Activated CD8-positive, alpha-beta memory T cell treated with anti-CD3 and anti-CD28 coated beads, Interleukin-2, amount 50 U/mL, for 1 hour (primary cell): ENCODE measurements around the gene EIF2S3B.
"Not testable (repeated sequence)": the region's sequence is repeated elsewhere in the genome, so short reads cannot be mapped to it uniquely, and the experiment has no call there.

Experiments used
- DNase-seq: peaks from one replicate; pipeline ENCODE4 v3.0.0-alpha.2; 2020; ENCODE audit errors: extremely low read depth

EIF2S3B gene

DNA sequence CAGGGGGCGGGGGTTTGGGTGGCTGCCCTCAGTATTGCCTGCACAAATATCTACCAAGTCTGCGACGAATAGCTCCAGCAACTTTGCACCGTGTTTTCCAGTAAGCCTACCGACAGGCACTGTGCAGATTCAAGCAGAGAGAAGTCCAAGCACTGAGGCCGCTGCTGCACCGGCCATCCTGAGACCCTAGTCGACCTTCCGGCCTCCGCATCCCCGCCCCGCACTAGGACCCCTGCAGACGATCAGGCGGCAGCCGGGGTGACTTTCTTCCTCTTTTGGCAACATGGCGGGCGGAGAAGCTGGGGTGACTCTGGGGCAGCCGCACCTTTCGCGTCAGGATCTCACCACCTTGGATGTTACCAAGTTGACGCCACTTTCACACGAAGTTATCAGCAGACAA lies at the start of gene EIF2S3B:
TSS of gene EIF2S3B (plus strand) at position 271 of the 400 bp plus-strand sequence. CDS start at position 284, 13 bp downstream.
- DNase-seq, result no peak

DNA sequence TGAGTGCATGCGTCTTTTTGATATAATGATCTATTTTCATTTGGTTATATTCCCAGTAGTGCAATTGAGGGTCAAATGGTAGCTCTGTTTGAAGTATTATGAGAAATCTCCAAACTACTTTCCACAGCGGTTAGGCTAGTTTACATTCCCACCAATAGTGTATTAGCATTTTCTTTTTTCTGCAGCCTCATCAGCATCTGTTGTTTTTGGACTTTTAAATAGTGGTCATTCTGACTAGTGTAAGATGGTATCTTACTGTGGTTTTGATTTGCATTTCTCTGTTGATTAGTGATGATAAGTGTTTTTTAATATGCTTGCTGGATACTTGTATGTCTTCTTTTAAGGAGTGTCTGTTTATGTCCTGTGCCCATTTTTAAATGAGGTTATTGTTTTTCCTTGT lies 48.8 kb upstream of the EIF2S3B start:
- no peak for DNase-seq

DNA sequence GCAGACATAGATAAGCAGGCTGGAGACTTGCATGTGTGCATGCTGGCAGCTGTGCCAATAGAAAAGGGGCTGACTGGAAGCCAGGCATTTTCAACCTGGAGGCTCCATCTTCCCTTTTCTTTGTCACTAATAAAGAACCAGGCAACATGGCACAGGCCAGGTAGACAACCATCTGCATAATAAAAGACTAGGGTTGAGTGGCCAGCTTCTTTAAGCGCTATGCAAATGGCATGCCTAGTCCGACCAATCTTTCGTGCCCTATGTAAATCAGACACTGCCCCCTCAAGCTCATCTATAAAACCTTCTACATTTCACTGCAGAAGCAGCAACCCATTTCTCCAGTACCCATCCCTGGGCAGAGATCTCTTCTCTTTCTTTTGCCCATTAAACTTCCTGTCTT lies 47.9 kb upstream of the EIF2S3B start:
- no peak for DNase-seq

DNA sequence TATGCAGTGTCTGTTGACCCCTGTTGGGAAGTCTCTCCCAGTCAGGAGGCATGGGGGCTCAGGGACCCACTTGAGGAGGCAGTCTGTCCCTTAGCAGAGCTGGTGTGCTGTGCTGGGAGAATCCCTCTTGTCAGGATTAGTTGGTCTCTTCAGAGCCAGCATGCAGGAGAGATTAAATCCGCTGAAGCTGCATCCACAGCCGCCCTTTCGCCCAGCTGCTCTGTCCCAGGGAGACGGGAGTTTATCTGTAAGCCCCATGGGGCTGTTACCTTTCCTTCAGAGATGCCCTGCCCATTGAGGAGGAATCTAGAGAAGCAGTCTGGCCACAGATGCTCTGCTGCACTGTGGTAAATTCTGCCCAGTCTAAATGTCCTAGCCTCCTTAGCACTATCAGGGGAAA lies 39.4 kb upstream of the EIF2S3B start:
- no peak for DNase-seq

DNA sequence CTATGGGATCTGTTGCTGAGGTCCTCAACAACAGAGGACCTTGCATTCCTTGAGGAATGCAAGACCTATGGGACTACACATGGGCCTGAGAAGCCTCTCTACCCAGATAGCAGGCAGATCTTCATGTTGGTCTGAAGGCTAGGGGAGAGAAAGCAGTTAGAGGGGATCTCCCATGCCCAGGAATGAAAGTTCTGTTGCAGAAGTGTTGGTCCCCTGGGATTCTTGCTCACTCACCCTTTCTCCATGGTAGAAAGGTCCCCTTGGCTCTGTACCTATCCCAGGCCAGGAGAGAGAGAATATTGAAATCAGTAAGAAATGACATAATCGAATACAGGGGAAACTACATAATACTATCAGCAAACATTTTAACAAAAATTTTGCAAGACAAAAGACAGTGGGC lies 36.0 kb upstream of the EIF2S3B start:
- DNase-seq, result no peak

DNA sequence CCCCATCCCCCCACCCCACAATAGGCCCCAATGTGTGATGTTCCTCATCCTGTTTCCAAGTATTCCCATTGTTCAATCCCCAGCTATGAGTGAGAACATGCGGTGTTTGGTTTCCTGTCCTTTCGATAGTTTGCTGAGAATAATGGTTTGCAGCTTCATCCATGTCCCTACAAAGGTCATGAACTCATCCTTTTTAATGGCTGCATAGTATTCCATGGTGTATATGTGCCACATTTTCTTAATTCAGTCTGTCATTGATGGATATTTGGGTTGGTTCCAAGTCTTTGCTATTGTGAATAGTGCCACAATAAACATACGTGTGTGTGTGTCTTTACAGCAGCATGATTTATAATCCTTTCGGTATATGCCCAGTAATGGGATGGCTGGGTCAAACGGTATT lies 32.9 kb upstream of the EIF2S3B start:
- not testable (repeated sequence) for DNase-seq

DNA sequence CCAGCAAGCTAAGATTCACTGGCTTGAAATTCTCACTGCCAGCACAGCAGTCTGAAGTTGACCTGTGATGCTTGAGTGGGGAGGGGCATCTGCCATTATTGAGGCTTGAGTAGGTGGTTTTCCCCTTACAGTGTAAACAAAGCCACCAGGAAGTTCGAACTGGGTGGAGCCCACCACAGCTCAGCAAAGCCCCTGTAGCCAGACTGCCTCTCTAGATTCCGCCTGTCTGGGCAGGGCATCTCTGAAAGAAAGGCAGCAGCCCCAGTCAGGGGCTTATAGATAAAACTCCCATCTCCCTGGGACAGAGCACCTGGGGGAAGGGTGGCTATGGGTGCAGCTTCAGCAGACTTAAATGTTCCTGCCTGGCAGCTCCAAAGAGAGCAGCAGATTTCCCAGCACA lies 23.8 kb upstream of the EIF2S3B start:
- not testable (repeated sequence) for DNase-seq

DNA sequence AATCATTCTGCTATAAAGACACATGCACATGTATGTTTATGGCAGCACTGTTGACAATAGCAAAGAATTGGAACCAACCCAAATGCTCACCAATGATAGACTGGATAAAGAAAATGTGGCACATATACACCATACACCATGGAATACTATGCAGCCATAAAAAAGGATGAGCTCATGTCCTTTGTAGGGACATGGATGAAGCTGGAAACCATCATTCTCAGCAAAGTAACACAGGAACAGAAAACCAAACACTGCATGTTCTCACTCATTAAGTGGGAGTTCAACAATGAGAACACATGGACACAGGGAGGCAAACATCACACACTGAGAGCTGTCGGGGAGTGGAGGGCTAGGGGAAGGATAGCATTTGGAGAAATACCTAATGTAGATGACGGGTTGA lies 18.4 kb upstream of the EIF2S3B start:
- not testable (repeated sequence) for DNase-seq

DNA sequence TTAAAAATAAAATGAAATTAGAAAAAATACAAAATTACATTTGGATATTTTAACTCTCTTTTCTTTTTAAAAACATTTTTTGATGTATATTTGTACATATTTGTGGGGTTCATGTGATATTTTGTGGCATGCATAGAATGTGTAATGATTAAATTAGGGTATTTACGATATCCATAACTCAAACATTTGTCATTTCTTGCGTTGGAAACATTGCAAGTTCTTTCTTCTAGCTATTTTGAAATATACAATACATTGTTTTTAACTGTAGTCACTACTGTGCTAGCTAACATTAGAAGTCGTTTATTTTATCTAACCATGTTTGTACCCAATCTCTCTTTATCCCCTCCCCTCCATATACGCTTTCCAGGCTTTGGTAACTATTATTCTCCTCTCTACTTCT lies 13.9 kb upstream of the EIF2S3B start:
- DNase-seq, result no peak

DNA sequence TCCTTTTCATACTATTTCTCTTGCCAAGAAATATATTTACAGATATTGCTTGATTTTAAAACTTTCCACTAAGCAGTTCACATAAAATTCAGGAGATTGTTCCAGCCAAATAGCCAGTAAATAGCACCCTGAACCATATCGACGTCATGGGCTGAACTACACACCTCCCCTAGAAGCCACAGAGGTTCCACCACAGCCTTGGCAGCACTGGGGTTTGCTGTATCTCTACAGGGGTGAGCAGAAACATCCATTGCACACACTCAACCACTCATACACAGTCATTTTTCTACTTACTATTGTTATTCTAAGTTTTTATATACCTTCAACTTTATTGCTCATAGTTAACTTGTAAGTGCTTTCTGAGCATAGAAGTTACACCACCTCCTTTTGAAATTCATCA lies 8.1 kb upstream of the EIF2S3B start:
- DNase-seq, result peak; percentile 78

DNA sequence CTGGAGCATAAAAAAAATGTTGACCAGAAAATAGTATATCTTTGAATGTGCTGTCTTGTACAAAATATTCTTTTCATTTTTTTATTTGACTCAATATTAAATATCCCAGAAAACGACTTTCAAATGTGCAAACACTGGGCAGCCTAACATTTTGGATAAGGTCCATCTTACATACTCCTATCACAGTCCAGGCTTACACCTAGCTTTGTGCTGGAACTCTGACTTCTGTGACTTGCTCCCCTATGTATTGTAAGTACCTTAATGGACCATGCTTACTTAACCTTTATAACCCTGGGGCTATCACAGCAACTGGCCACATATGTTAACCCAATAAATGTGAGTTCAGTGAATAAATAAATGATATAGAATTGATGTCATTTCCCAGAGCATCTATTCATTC lies 7.6 kb upstream of the EIF2S3B start:
- no peak for DNase-seq

DNA sequence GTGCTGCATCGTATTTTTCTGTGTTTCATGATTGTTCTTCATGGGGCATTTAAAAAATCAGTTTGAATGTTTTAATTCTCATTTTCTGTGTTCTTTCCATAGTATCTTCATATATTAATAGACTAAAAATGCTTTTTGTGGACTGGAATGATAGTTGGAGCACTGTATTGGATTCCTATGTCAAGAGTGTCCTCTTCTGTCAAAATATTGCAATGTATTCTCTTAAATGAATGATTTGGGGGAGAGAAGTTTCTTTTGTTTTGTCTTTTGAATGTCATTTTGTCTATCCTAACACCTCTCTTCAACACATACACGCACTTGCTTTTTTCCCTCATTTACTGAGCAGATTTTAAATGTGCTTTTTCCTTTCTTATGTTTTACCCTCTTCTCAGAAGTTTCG lies 4.7 kb upstream of the EIF2S3B start:
- DNase-seq, result no peak

DNA sequence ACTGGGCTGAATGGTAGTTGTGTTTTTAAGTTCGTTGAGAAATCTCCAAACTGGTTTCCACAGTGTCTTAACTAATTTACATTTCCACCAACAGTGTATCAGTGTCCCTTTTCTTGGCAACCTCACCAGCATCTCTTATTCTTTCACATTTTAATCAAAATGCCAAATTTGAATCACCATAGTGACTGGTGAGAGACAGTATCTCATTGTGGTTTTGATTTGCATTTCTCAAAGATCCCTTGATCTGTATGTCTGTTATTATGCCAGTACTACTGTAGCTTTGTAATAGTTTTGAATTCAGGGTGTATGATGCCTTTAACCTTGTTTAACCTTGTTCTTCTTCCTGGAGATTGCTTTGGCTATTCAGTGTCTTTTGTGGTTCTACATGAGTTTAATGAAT lies 2.2 kb upstream of the EIF2S3B start:
- no peak for DNase-seq

DNA sequence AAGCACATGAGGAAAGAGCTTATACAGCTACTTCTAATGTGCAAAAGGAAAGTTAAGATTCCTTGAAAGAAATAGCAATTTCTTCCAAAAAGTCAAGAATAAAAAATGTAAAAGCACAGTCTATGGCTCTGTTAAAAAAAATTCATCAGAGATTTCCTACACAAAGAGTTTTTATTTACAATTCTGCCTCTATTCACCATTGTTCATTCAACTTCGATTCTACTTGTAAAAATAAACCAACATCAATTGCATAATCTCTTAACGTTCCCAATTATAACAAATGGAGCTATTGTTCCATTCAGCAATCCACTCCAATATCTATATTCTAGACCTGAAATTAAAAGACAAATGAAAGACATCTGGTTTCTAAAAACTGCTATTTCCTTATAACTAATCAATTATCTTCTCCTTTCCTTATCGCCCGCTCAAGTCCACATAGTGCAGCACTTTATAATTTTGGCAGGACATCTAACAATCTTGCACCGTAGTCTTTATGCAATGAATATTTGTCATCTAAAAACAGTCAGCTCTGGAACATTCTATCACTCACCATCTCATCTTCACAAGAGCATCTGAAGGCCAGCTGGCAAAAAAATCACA lies 6.2 kb downstream of the EIF2S3B start:
- DNase-seq, result no peak

DNA sequence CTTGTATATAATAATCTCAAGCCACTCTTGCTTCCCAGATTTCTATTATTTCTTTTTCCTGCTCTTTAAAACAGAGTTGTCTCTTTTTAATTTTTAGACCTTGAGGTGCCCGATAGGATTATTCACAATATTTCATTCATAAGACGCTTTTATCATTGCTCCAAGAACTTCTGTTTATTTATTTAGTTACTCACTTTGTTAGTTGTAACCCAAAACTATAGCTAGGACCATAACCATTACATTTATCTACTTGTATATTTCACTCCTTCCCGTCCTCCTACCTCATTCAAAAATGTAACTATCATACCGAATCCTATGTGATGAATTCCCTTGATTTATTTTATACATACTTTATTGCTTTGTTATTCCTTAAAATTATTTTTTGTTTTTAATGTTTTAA lies 7.1 kb downstream of the EIF2S3B start:
- no peak for DNase-seq

DNA sequence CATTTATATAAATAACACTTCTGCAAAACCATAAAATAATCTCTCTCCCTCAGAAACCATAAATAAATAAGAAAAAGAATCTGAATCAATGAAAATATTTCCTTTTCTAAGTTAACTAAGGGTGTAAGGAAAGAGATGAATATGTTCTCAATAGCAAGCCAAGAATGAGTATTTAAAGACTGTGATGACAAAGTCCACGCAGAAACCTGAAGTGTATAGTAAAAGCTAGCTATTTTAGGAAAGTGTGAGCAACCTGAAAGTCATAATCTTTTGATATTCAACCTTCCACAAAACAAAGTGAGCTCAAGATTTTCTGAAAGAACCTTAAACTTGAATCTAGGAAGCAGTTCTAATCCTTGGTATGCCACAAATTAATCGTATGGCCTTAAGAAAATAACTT lies 15.9 kb downstream of the EIF2S3B start:
- DNase-seq, result no peak

DNA sequence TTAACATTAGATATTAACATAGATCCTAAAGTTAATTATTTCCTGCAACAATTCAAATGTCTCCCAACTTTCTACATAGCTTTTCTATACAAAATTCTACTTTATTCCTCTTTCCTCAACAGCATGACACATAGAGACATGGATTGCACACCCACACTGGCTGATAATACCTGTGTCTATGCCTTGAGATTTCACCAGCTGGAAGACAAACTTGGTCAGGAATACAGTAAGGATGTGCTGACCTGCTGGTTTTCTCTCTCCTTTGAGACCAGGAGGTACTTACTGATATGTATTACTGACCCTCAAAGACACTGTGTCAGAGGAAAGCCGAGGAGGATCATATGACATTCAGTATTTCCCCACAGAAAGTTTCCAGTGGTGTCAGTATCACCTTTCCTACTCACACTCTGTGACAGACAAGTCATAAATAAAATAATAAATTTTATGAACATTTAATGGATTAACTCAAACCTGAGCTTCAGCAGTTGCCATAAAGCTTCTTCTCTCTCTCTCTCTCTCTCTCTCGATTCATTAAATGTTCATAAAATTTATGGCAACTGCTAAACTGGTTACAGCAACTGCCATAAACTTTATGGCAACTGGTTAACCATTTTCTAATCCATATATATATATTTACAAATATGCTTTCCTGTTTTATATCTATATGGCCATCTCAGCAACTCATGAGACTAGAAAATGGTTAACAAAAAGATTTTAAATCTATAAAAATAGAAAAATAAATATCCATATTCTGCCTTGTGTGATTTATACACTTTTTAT lies 22.7 kb downstream of the EIF2S3B start:
- no peak for DNase-seq

DNA sequence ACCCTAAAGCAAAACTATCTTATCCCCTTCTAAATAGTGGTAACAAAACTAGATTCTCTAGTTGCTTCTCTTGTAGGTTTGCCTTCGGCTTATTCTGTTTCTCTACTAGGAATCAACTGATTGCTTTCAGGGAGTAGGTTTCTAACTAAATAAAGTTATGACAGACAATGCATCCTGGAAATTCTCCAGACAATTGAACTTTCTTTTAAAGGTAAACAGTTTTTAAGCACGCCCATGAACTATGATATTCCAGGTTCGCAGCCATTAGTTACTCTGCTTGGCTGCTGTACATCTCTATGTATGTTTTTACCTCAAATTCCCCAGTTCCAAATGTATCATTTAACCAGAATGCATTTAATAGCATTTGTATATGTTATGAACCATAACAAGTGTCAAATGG lies 23.9 kb downstream of the EIF2S3B start:
- DNase-seq, result no peak

DNA sequence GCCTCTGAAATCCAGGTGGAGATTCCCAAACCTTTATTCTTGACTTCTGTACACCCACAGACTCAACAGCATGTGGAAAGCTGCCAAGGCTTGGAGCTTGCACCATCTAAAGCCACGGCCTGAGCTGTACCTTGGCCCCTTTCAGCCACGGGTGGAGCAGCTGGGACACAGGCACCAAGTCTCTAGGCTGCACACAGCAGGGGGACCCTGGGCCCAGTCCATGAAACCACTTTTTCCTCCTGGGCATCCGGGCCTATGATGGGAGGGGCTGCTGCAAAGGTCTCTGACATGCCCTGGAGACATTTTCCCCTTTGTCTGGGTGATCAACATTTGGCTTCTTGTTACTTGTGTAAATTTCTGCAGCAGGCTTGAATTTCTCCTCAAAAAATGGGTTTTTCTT lies 32.0 kb downstream of the EIF2S3B start:
- DNase-seq, result no peak

DNA sequence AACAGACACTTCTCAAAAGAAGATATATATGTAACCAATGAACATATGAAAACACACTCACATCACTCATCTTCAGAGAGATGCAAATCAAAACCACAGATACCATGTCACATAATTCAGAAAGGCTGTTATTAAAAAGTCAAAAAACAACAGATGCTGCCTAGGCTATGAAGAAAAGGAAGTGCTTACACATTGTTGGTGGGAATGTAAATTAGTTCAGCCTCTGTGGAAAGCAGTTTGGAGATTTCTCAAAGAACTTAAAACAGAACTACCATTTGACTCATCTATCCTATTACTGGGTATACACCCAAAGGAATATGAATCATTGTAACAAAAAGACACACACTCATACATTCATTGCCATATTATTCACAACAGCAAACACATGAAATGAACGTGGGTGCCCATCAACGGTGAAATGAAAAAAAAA lies 35.1 kb downstream of the EIF2S3B start:
- DNase-seq, result no peak

DNA sequence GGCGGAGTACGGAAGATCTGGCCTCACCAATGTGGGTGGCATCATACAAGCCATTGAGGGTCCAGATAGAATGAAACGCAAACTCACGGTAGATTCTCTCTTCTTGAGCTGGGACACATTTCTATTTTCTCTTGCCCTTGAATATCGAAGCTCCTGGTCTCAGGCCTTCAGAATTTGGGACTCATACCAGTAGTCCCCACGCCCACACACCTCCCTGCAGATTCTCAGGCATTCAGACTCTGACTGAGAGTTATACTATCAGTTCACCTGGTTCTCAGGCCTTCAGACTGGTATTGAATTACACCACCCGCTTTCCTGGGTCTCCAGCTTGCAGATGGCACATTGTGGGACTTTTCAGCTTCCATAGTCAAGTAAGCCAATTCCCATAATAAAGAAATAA lies 37.8 kb downstream of the EIF2S3B start:
- DNase-seq, result no peak

DNA sequence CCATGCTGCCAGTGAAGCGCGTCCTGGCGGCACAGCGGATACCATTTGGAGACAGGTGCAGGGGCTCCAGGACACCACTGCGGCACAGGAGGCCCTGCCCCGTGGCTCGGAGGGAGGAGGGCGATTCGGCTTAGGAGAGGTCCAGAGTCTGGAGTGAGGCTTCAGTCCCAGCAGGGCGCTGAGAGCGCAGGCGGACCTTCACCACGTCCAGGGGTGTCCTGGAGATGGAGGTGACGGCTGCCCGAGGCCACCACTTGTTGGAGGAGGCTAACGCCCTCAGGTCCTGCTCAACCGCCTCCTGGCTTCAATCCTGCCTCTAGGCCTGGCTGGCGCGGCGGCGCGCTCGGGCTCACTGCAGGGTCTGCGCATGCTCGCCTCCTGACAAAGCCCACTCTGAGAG lies 45.7 kb downstream of the EIF2S3B start:
- no peak for DNase-seq

DNA sequence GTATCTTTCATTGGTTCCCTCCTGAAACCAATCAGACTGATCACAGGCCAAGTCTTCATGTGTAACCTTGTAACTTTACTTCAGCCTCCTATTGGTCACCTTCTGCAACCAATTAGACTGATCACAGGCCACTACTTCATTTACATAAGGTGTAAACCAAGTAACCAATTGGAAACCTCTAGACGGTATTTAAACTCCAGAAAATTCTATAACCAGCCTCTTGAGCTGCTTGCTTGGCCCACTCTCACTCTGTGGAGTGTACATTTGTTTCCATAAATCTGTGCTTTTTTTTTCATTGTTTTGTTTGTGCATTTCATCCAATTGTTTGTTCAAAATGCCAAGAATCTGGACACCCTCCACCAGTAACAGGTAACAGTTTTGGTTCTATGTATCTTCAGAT lies 47.5 kb downstream of the EIF2S3B start:
- no peak for DNase-seq
